Ecto neural progenitor cell (in vitro differentiated cells): Measurements from ENCODE around the gene MED27.
"Not testable (repeated sequence)": the region's sequence is repeated elsewhere in the genome, so short reads cannot be mapped to it uniquely, and the experiment has no call there.

Source experiments
- DNase-seq: peaks from one replicate; pipeline ENCODE4 v3.0.0-alpha.2; 2018; ENCODE audit warnings: low spot score

MED27 gene

GRCh38 chr9:131921635-131922034, 158.0 kb downstream of the MED27 start:
- not testable (repeated sequence) for DNase-seq

- no peak for DNase-seq
Observed at GRCh38 chr9:131919216-131919615, 160.5 kb downstream of the MED27 start.

- DNase-seq = no peak
Observed at GRCh38 chr9:131918481-131918880, 161.2 kb downstream of the MED27 start.

- DNase-seq = no peak
Observed at GRCh38 chr9:131917009-131917408, 162.7 kb downstream of the MED27 start.

- DNase-seq = no peak
Observed at GRCh38 chr9:131915181-131915580, 164.5 kb downstream of the MED27 start.

GRCh38 chr9:131912671-131913070, 167.0 kb downstream of the MED27 start:
- DNase-seq = no peak

GRCh38 chr9:131912069-131912468, 167.6 kb downstream of the MED27 start:
- DNase-seq = no peak

GRCh38 chr9:131910572-131910971, 169.1 kb downstream of the MED27 start:
- DNase-seq = no peak

GRCh38 chr9:131905144-131905543, 174.5 kb downstream of the MED27 start:
- no peak for DNase-seq

GRCh38 chr9:131899296-131900228, 180.1 kb downstream of the MED27 start:
- no peak for DNase-seq

GRCh38 chr9:131892902-131893500, 186.7 kb downstream of the MED27 start:
- DNase-seq = no peak

GRCh38 chr9:131892162-131892707, 187.4 kb downstream of the MED27 start:
- no peak for DNase-seq

GRCh38 chr9:131891598-131891997, 188.1 kb downstream of the MED27 start:
- DNase-seq = no peak

GRCh38 chr9:131889437-131890251, 190.0 kb downstream of the MED27 start:
- DNase-seq = no peak

GRCh38 chr9:131888923-131889322, 190.7 kb downstream of the MED27 start:
- no peak for DNase-seq

- no peak for DNase-seq
Observed at GRCh38 chr9:131887680-131888079, 192.0 kb downstream of the MED27 start.

- no peak for DNase-seq
Observed at GRCh38 chr9:131886826-131887225, 192.8 kb downstream of the MED27 start.

- no peak for DNase-seq
Observed at GRCh38 chr9:131885144-131885609, 194.5 kb downstream of the MED27 start.

GRCh38 chr9:131884222-131884621, 195.4 kb downstream of the MED27 start:
- DNase-seq = no peak

GRCh38 chr9:131880833-131881583, 198.7 kb downstream of the MED27 start:
- DNase-seq = no peak

- DNase-seq = no peak
Observed at GRCh38 chr9:131879911-131880290, 199.8 kb downstream of the MED27 start.
